Right atrium auricular region (tissue), 2 donors: ENCODE results near the gene EPHA3. TPM values are rescaled to one million over a fixed set of nuclear protein-coding genes. Genes with fewer than 3 reads are reported as not detected.

Experiments
- DNase-seq: peaks from one replicate; pipeline ENCODE4 v3.0.0-alpha.2; 2019; ENCODE audit warnings: low spot score
- H3K27ac ChIP-seq, 2 donors: fragments of 200-600 bp; sonication (generic); 1 replicate in 1 of 2; 2 replicates in 1 of 2; pipeline ENCODE4 v1.5.1; 2016 to 2019
- H3K27me3 ChIP-seq, 2 donors: fragments of 200-600 bp; sonication (generic); one replicate each; pipeline versions ENCODE4 v1.5.1 to v1.6.0; 2017 to 2019
- H3K36me3 ChIP-seq: fragments of 200-600 bp; sonication (generic); one replicate; pipeline ENCODE4 v1.5.1; 2016
- H3K4me1 ChIP-seq, 2 donors: fragments of 200-600 bp; sonication (generic); one replicate each; pipeline versions ENCODE4 v1.5.1 to v1.6.0; 2017 to 2019
- H3K4me3 ChIP-seq, 2 donors: fragments of 200-600 bp; sonication (generic); 1 replicate in 1 of 2; 2 replicates in 1 of 2; pipeline ENCODE4 v1.5.1; 2017 to 2019; ENCODE audit warnings: mild to moderate bottlenecking in 1 of 2, moderate library complexity in 1 of 2
- H3K9me3 ChIP-seq, 2 donors: fragments of 200-600 bp; sonication (generic); one replicate each; pipeline ENCODE4 v1.5.1; 2019
- CTCF ChIP-seq, 2 donors: fragments of 200-600 bp; sonication (generic); IDR thresholded peaks; one replicate each; pipeline ENCODE4 v1.5.1; 2019; ENCODE audit warnings: antibody characterized with exemption in 2 of 2
- total RNA-seq, 2 donors: library from RNA; depleted of rRNA; stranded (reverse); fragments of >200 nt; gene quantifications; one replicate each; pipeline ENCODE4 v1.1.0, GENCODE V29; 2016

The EPHA3 gene
- total RNA-seq, 2 donors from 2014 or later, result 5.3 to 5.4 TPM

- no peak for DNase-seq
- no peak for TF ChIP-seq CTCF (IDR thresholded peaks at IDR 0.05)
- H3K4me3 ChIP-seq, result no peak overlapping the region
Measured at GRCh38 chr3:89402051-89402450, 294.6 kb downstream of the EPHA3 start.

DNA sequence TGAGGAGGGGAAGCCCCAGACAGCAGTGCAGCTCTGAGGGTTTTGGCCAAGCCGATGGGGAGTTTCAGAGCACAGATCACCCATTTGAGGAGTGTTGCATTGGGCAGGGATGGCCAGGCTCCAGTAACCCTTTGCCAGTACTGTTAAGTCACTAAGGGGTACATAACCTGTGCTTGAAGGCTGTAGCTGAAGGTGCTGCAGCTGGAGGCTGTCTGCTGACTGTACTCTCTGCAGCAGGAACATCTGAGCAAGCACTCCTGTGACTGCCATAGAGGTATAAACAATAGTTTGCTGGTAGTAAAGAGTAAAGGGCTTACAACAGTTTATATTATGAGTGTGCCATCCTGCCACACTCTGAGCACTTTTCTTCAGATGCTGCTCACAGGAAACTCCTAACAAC, 297.8 kb downstream of the EPHA3 start:
- Histone ChIP-seq H3K27ac (no peak overlapping the region), H3K4me3 (no peak overlapping the region), H3K4me1 (no peaks in the 10 kb centered on the region), H3K9me3 (no peaks in the 10 kb centered on the region), H3K36me3 (no peaks in the 10 kb centered on the region), H3K27me3 (no peaks in the 10 kb centered on the region)
- DNase-seq, result no peak
- no peak for TF ChIP-seq CTCF (IDR thresholded peaks at IDR 0.05)

More at GRCh38 chr3:89402051-89402450, 294.6 kb downstream of the EPHA3 start:
- no peaks in the 10 kb centered on the region for H3K9me3 ChIP-seq
- no peaks in the 10 kb centered on the region for H3K27me3 ChIP-seq
- no peaks in the 10 kb centered on the region for H3K4me1 ChIP-seq
- H3K27ac ChIP-seq, result no peak overlapping the region
- H3K36me3 ChIP-seq, result no peaks in the 10 kb centered on the region

DNA sequence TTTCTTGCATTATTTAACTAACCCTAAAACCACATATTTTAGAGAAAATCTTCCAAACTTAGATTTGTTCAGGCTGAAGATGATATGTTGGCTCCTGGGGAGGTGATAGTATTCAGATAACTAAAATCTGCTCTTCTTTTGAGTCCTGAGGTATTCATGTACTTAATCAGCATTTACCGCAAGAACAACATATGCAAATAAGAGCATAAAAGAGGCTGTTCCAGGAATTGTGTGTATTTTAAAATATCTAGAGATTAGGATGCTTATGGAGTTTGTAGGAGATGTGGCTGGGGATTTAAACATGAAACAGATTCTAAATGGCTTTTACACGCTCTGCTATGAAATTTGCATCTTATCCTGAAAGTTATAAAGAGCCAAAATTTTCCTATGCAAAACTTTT, 298.2 kb downstream of the EPHA3 start:
- Histone ChIP-seq H3K4me1 (no peaks in the 10 kb centered on the region), H3K27ac (no peak overlapping the region), H3K27me3 (no peaks in the 10 kb centered on the region), H3K9me3 (no peaks in the 10 kb centered on the region), H3K36me3 (no peaks in the 10 kb centered on the region), H3K4me3 (no peak overlapping the region)
- TF ChIP-seq CTCF (IDR thresholded peaks at IDR 0.05), result no peak
- DNase-seq, result no peak

DNA sequence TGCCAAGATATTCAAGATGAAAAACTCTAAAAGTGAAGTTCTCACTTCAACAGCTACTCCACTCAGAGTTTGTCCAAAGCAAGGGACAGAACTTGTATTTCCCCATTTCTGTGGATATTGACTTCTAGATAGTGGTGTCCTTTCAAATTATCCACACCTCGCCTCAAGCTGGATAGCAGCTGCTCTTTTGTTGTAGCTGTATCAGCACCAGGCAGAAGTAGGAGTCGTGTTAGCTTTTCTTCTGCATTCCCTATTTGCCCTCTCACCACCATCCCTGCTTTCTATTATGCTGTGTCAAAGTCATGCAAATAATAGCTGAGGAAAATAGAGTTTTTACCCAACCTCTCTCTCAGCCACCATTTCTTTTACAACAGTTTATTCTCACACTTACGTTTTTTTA, 303.8 kb downstream of the EPHA3 start:
- DNase-seq, result no peak
- Histone ChIP-seq H3K4me3 (no peak overlapping the region), H3K36me3 (no peaks in the 10 kb centered on the region), H3K4me1 (no peaks in the 10 kb centered on the region), H3K27me3 (no peaks in the 10 kb centered on the region), H3K27ac (no peak overlapping the region), H3K9me3 (no peaks in the 10 kb centered on the region)
- no peak for TF ChIP-seq CTCF (IDR thresholded peaks at IDR 0.05)

DNA sequence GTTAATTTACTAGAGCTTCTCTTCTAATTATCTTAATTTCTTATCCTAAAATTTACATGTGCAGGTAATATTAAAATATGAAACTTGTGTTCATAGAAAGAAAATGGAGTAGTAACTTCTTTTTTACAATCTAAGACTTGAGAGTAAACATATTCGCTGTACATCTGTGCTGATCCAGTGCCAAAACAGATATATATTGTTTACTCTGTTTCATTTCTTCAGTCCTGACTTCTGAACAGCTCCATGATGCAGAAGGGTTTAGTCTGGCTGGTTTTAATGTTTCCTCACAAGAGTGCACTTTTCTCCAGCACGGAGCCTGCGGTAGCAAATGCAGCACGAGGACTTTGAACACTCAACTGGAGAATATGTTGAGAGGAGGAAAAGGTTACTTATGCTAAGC, 306.8 kb downstream of the EPHA3 start:
- no peak overlapping the region for H3K27ac ChIP-seq
- no peak for TF ChIP-seq CTCF (IDR thresholded peaks at IDR 0.05)

GRCh38 chr3:89419647-89420241, 312.3 kb downstream of the EPHA3 start:
- DNase-seq, result no peak
- Histone ChIP-seq H3K27me3 (no peaks in the 10 kb centered on the region), H3K4me3 (no peak overlapping the region), H3K36me3 (no peaks in the 10 kb centered on the region), H3K9me3 (no peaks in the 10 kb centered on the region), H3K27ac (no peak overlapping the region), H3K4me1 (no peaks in the 10 kb centered on the region)
- no peak for TF ChIP-seq CTCF (IDR thresholded peaks at IDR 0.05)

More for the DNA sequence above, 306.8 kb downstream of the EPHA3 start:
- H3K4me1 ChIP-seq, result no peaks in the 10 kb centered on the region
- H3K27me3 ChIP-seq, result no peaks in the 10 kb centered on the region
- no peak overlapping the region for H3K4me3 ChIP-seq
- no peak for DNase-seq
- no peaks in the 10 kb centered on the region for H3K36me3 ChIP-seq
- H3K9me3 ChIP-seq, result no peaks in the 10 kb centered on the region
